ENCODE results near the gene STPG3. TPM values are rescaled to one million over a fixed set of nuclear protein-coding genes. Genes with fewer than 3 reads are reported as not detected.

STPG3 gene
- total RNA-seq, 1 donor from 2014 or later: 0.31 TPM

DNA sequence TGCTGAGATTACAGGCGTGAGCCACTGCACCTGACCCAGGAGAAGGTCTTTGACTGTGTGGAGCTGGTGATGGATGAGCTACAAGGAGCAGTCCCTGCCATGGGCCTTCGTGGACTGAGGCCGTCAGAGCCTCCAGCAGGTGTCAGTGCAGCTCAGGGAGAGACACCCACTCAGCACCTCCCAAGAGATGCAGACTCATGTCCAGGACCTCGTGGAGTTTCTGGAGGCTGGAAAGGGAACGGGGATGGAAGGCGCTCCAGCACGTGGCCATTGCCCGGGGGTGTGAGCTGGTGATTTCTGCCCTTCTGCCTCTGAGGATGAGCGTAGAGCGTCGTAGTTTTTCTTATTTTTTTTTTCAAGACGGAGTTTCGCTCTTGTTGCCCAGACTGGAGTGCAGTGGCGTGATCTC lies 35.9 kb downstream of the STPG3 start:
- DNase-seq (ENCODE audit: extremely low spot score, unreplicated experiment): no peak
- H3K27ac Mint-ChIP-seq: peak overlapping the region; percentile 12
- no peaks in the 10 kb centered on the region for H3K36me3 Mint-ChIP-seq
- H3K9me3 Mint-ChIP-seq: no peaks in the 10 kb centered on the region
- H3K4me3 Mint-ChIP-seq: no peak overlapping the region
- peaks cover 21% of the 10 kb centered on the region for H3K27me3 Mint-ChIP-seq
- TF ChIP-seq, protein P1, sequence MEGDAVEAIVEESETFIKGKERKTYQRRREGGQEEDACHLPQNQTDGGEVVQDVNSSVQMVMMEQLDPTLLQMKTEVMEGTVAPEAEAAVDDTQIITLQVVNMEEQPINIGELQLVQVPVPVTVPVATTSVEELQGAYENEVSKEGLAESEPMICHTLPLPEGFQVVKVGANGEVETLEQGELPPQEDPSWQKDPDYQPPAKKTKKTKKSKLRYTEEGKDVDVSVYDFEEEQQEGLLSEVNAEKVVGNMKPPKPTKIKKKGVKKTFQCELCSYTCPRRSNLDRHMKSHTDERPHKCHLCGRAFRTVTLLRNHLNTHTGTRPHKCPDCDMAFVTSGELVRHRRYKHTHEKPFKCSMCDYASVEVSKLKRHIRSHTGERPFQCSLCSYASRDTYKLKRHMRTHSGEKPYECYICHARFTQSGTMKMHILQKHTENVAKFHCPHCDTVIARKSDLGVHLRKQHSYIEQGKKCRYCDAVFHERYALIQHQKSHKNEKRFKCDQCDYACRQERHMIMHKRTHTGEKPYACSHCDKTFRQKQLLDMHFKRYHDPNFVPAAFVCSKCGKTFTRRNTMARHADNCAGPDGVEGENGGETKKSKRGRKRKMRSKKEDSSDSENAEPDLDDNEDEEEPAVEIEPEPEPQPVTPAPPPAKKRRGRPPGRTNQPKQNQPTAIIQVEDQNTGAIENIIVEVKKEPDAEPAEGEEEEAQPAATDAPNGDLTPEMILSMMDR (conservative IDR thresholded peaks at IDR 0.05): peak; percentile 68
- H3K4me1 Mint-ChIP-seq (ENCODE audit: unreplicated experiment): no peaks in the 10 kb centered on the region

DNA sequence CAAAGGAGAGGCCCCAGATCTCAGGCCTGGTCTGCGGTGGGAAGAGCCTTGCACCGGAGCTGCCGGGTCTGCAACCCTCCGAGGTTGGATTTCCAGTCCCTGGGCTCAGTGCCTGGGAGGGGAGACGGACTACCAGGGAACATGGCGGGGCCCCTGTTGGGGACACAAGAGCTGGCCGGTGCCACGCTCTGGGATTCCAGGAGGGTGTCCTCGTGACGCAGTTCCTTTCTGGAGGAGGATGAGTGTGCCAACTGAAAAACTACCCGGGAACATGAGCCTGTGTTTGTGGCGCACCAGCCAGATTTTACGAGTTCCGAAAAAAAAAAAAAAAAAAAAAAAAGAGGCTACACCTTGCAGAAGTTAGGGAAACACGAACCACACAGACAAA lies 42.0 kb downstream of the STPG3 start:
- no peak for DNase-seq (ENCODE audit: extremely low spot score, unreplicated experiment)
- H3K4me3 Mint-ChIP-seq: peak overlapping the region; percentile 75
- peak overlapping the region; percentile 78 for H3K27ac Mint-ChIP-seq
- peaks cover 33% of the 10 kb centered on the region for H3K27me3 Mint-ChIP-seq
- no peaks in the 10 kb centered on the region for H3K9me3 Mint-ChIP-seq
- H3K36me3 Mint-ChIP-seq: no peaks in the 10 kb centered on the region
- TF ChIP-seq, protein P1 (conservative IDR thresholded peaks at IDR 0.05): no peak
- H3K4me1 Mint-ChIP-seq (ENCODE audit: unreplicated experiment): peaks cover 5% of the 10 kb centered on the region

DNA sequence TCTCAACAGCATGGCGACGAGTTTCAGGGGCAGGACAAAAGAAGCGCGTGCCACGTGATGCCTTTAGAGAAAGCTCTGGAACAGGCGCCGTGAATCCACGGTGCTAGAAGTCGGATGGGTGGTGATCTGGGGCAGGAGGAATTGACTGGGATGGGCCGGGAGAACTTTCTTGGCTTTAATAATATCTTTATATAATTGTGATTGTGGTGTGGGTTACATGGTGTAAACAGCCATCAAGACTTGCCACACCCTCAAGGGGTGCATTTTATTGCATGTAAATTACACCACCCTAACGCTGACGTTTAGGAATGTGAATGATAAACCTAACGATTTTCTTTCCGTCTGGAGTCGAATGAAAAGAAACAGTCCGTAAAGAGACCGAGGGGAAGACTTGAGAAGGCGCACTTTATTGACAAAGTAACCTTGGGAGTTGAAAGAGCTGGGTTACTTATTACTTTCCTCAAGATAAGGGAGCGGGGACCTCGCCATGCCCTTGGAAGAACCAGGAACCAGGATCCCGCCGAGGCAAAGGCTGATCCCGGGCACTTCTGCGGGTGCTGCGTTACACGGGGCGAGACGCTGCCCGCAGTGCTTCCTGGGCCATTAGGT lies 42.5 kb downstream of the STPG3 start:
- Mint-ChIP-seq H3K27ac (peak overlapping the region; percentile 78), H3K9me3 (no peaks in the 10 kb centered on the region), H3K4me1 (ENCODE audit: unreplicated experiment) (peaks cover 5% of the 10 kb centered on the region), H3K27me3 (peaks cover 36% of the 10 kb centered on the region), H3K4me3 (peak overlapping the region; percentile 75), H3K36me3 (no peaks in the 10 kb centered on the region)
- DNase-seq (ENCODE audit: extremely low spot score, unreplicated experiment): no peak
- TF ChIP-seq, protein P1 (conservative IDR thresholded peaks at IDR 0.05): no peak

- peaks cover 5% of the 10 kb centered on the region for H3K4me1 Mint-ChIP-seq (ENCODE audit: unreplicated experiment)
- peak overlapping the region; percentile 78 for H3K27ac Mint-ChIP-seq
- peak overlapping the region; percentile 75 for H3K4me3 Mint-ChIP-seq
- TF ChIP-seq, protein P1 (conservative IDR thresholded peaks at IDR 0.05): no peak
- DNase-seq (ENCODE audit: extremely low spot score, unreplicated experiment): no peak
- no peaks in the 10 kb centered on the region for H3K9me3 Mint-ChIP-seq
- no peaks in the 10 kb centered on the region for H3K36me3 Mint-ChIP-seq
- peaks cover 42% of the 10 kb centered on the region for H3K27me3 Mint-ChIP-seq
Observed at GRCh38 chr9:137294091-137294680, 43.1 kb downstream of the STPG3 start.

DNA sequence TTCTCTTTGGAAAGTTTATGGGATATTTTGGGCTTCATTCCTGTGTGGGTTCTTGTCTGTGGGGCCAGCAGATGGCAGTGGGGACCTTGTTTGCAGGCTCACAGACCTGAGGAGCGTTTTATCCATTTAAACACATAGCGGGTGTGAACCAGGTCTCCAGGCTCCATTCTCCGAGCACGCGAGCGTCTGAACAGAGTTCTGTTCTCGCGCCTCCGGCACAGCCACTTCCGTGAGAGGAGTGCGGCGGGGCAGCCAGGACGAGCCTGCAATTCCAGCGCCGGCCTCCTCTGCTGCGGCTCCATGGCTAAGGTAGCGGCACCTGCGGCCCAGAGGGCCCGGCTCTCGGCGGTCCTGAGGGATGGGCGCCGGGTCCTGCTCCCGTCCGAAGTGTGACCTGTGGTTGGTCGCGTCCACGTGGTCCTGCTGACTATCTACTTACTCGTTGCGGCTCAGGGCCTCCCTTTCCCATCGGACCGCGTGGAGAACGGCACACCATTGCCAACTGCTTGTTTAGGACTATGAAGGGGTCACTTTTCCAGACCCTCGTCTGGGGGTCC lies 43.7 kb downstream of the STPG3 start:
- Mint-ChIP-seq H3K9me3 (no peaks in the 10 kb centered on the region), H3K36me3 (no peaks in the 10 kb centered on the region), H3K27me3 (peaks cover 45% of the 10 kb centered on the region), H3K4me3 (peak overlapping the region; percentile 75), H3K4me1 (ENCODE audit: unreplicated experiment) (peaks cover 5% of the 10 kb centered on the region), H3K27ac (peak overlapping the region; percentile 78)
- TF ChIP-seq, protein P1 (conservative IDR thresholded peaks at IDR 0.05): peak; percentile 36
- DNase-seq (ENCODE audit: extremely low spot score, unreplicated experiment): no peak

Data from type B pancreatic cell (in vitro differentiated cells).